ENCODE data around the gene MGAT4C. TPM values are rescaled to one million over a fixed set of nuclear protein-coding genes. Genes with fewer than 3 reads are reported as not detected.

MGAT4C gene
- total RNA-seq, 1 donor from 2014 or later: 1.0 TPM

DNA sequence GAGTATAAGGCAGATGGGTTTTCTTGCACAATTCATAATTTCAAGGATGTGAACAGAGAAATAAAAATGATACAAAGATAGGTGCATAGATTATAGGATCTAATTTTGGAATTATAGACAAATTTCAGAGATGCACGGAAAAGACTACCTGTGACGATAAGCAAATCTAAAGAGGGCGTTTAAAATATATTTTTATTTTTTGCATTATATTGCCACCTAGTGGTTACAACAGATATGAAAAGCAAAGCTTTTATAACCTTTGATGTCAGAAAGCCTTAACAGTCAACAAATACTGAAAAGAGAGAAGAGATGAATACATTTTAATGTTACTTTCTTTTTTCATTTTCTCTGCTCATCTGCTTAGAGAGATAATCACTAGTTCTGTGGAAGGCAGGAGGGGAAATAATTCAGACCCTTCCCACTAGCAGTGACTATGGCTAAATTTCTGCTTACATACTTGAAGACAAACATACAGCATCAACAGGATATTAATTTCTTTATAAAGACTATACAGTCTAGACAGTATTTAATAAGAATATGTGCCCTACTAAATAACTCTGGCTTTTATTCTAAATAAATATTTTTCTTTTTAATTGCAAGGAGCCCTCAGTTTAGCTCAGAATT is 335.8 kb downstream of the MGAT4C start:
- Histone ChIP-seq H3K9me3 (ENCODE audit: control insufficient read depth in 3 of 3, low read length in 3 of 3) (no peaks in the 10 kb centered on the region), H3K4me3 (ENCODE audit: low read length in 3 of 3) (no peak overlapping the region), H3K4me1 (ENCODE audit: control insufficient read depth in 3 of 3, insufficient read depth in 3 of 3, low read length in 3 of 3) (no peaks in the 10 kb centered on the region), H3K36me3 (ENCODE audit: control insufficient read depth in 3 of 3, insufficient read depth in 3 of 3, low read length in 3 of 3) (no peaks in the 10 kb centered on the region), H3K27me3 (ENCODE audit: control insufficient read depth in 3 of 3, insufficient read depth in 3 of 3, low read length in 3 of 3) (no peaks in the 10 kb centered on the region), H3K27ac (ENCODE audit: low read depth, low read length) (no peak overlapping the region), H3K9ac (ENCODE audit: low read depth in 1 of 3, low read length in 3 of 3) (no peak overlapping the region)
